ENCODE measurements around the gene UFC1. TPM values are rescaled to one million over a fixed set of nuclear protein-coding genes. Genes with fewer than 3 reads are reported as not detected.

The UFC1 gene
- total and polyA plus RNA-seq, 2 of the 13 experiments (the other 11 are each of a cell fraction or from before 2014, with no cell fraction given): 72.8 to 85.2 TPM

DNA sequence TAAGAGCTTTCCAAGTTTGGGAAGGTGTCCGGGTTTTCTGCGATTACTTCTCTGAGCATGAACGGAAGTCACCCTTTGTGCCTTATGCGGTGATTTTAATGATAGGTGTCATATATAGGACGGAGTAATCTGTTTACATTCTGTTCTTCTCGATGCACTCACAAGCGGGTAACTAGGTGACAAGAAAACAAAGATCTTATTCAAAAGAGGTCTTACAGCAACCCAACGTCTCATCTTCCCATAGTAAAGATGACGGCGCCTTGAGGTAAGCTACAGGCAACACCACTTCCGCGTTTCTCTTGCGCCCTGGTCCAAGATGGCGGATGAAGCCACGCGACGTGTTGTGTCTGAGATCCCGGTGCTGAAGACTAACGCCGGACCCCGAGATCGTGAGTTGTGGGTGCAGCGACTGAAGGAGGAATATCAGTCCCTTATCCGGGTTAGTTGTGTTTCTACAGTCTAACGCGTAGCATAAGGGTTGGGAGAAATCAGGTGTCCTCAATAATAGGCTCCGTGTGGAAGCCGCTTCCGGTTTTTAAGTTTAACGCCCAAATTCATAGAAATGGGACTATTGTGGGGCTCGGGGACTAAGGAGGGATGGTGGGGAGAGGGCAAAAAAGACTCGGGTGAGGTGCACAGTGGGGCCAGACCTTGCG lies at the start of gene UFC1 (continued):
- TF ChIP-seq, protein P1, sequence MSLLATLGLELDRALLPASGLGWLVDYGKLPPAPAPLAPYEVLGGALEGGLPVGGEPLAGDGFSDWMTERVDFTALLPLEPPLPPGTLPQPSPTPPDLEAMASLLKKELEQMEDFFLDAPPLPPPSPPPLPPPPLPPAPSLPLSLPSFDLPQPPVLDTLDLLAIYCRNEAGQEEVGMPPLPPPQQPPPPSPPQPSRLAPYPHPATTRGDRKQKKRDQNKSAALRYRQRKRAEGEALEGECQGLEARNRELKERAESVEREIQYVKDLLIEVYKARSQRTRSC (CRISPR knock-in tag; IDR thresholded peaks at IDR 0.05; ENCODE audit: low read depth): 0 out of 2 replicates have a peak, but pooled peaks have one; percentile 23
- TF ChIP-seq STAG1 (CRISPR knock-in tag; IDR thresholded peaks at IDR 0.05) (no peak), ARNT2 (CRISPR knock-in tag; IDR thresholded peaks at IDR 0.05; ENCODE audit: low read depth) (peak; percentile 77; the same call in 1 of the 2 replicates), MED13 (CRISPR knock-in tag; IDR thresholded peaks at IDR 0.05) (no peak), YEATS2 (CRISPR knock-in tag; IDR thresholded peaks at IDR 0.05; ENCODE audit: borderline replicate concordance) (peak; percentile 84), REPIN1 (CRISPR knock-in tag; IDR thresholded peaks at IDR 0.05; ENCODE audit: borderline replicate concordance, low read depth) (peak; percentile 69; the same call in 1 of the 2 replicates), MIER3 (CRISPR knock-in tag; IDR thresholded peaks at IDR 0.05; ENCODE audit: borderline replicate concordance) (peak; percentile 84; the same call in 1 of the 2 replicates), SOX6 (IDR thresholded peaks at IDR 0.05) (no peak), SOX6 (CRISPR knock-in tag; IDR thresholded peaks at IDR 0.05) (peak; percentile 28; the same call in 1 of the 2 replicates), KLF12 (CRISPR knock-in tag; IDR thresholded peaks at IDR 0.05; ENCODE audit: borderline replicate concordance) (peak; percentile 72; the same call in 1 of the 2 replicates), NR2C2 (CRISPR knock-in tag; IDR thresholded peaks at IDR 0.05; ENCODE audit: borderline replicate concordance) (peak; percentile 78; the same call in 1 of the 2 replicates), SMC3 (IDR thresholded peaks at IDR 0.05; ENCODE audit: low read length) (no peak), ONECUT2 (CRISPR knock-in tag; IDR thresholded peaks at IDR 0.05) (no peak), ZNF746 (CRISPR knock-in tag; IDR thresholded peaks at IDR 0.05) (no peak), KAT8 (CRISPR knock-in tag; IDR thresholded peaks at IDR 0.05) (peak; percentile 95), GABPB1 (CRISPR knock-in tag; IDR thresholded peaks at IDR 0.05) (peak; percentile 96), SOX5 (CRISPR knock-in tag; IDR thresholded peaks at IDR 0.05; ENCODE audit: borderline replicate concordance) (no peak), ZNF160 (CRISPR knock-in tag; IDR thresholded peaks at IDR 0.05) (no peak), FOSL1 (CRISPR knock-in tag; IDR thresholded peaks at IDR 0.05; ENCODE audit: borderline replicate concordance) (no peak)
- TF ChIP-seq, protein P2, sequence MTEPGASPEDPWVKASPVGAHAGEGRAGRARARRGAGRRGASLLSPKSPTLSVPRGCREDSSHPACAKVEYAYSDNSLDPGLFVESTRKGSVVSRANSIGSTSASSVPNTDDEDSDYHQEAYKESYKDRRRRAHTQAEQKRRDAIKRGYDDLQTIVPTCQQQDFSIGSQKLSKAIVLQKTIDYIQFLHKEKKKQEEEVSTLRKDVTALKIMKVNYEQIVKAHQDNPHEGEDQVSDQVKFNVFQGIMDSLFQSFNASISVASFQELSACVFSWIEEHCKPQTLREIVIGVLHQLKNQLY (CRISPR knock-in tag; IDR thresholded peaks at IDR 0.05): no peak
- TF ChIP-seq, protein P3, sequence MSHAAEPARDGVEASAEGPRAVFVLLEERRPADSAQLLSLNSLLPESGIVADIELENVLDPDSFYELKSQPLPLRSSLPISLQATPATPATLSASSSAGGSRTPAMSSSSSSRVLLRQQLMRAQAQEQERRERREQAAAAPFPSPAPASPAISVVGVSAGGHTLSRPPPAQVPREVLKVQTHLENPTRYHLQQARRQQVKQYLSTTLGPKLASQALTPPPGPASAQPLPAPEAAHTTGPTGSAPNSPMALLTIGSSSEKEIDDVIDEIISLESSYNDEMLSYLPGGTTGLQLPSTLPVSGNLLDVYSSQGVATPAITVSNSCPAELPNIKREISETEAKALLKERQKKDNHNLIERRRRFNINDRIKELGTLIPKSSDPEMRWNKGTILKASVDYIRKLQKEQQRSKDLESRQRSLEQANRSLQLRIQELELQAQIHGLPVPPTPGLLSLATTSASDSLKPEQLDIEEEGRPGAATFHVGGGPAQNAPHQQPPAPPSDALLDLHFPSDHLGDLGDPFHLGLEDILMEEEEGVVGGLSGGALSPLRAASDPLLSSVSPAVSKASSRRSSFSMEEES (CRISPR knock-in tag; IDR thresholded peaks at IDR 0.05): peak; percentile 50; the same call in 1 of the 2 replicates
- TF ChIP-seq, protein P4, sequence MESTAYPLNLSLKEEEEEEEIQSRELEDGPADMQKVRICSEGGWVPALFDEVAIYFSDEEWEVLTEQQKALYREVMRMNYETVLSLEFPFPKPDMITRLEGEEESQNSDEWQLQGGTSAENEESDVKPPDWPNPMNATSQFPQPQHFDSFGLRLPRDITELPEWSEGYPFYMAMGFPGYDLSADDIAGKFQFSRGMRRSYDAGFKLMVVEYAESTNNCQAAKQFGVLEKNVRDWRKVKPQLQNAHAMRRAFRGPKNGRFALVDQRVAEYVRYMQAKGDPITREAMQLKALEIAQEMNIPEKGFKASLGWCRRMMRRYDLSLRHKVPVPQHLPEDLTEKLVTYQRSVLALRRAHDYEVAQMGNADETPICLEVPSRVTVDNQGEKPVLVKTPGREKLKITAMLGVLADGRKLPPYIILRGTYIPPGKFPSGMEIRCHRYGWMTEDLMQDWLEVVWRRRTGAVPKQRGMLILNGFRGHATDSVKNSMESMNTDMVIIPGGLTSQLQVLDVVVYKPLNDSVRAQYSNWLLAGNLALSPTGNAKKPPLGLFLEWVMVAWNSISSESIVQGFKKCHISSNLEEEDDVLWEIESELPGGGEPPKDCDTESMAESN (CRISPR knock-in tag; conservative IDR thresholded peaks at IDR 0.05): peak; percentile 75
- TF ChIP-seq, protein P5, sequence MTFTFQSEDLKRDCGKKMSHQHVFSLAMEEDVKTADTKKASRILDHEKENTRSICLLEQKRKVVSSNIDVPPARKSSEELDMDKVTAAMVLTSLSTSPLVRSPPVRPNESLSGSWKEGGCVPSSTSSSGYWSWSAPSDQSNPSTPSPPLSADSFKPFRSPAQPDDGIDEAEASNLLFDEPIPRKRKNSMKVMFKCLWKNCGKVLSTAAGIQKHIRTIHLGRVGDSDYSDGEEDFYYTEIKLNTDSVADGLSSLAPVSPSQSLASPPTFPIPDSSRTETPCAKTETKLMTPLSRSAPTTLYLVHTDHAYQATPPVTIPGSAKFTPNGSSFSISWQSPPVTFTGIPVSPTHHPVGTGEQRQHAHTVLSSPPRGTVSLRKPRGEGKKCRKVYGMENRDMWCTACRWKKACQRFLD (CRISPR knock-in tag; IDR thresholded peaks at IDR 0.05; ENCODE audit: borderline replicate concordance): no peak

All from HepG2 (cell line).